ENCODE data around the gene RBM12.
A peak's percentile ranks its signal among the peaks of the same experiment; 100 is the strongest.

Gene RBM12

DNA sequence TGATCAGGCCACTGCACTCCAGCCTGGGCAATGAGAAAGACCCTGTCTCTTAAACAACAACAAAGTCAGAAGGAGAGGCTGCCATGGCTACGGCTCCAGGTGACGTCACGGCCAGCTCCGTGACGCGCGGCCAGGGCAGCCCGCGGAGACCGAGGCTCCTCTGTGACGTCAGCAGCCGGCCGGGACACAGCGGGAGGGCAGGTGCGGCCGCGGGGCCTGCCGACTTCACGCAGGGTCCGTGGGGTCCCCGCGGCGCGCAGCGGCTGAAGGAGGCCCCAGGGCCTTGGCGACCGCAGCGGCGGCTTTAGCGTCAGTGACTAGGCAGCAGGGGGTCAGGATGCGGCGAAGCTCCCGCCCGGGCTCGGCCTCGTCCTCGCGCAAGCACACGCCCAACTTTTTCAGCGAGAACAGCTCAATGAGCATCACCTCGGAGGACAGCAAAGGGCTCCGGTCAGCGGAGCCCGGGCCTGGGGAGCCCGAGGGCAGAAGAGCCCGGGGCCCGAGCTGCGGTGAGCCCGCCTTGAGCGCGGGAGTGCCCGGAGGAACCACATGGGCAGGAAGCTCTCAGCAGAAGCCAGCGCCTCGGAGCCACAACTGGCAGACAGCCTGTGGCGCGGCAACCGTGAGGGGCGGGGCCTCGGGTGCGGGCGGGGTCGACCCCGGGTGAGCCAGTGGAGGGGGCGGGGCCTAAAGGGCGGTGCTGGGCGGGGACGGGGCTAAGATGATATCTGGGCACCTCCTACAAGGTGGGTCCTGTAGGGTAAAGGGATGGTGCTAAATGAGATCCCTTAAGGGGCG is 48.8 kb downstream of the RBM12 start, which contains the start of gene SPAG4 (continued):
- TF ChIP-seq ZBTB49 (tag by site-specific recombination; IDR thresholded peaks at IDR 0.05; ENCODE audit: low read depth): no peak
- no peak for TF ChIP-seq ZNF148 (tag by site-specific recombination; IDR thresholded peaks at IDR 0.05; ENCODE audit: borderline replicate concordance)
- TF ChIP-seq, protein P1, sequence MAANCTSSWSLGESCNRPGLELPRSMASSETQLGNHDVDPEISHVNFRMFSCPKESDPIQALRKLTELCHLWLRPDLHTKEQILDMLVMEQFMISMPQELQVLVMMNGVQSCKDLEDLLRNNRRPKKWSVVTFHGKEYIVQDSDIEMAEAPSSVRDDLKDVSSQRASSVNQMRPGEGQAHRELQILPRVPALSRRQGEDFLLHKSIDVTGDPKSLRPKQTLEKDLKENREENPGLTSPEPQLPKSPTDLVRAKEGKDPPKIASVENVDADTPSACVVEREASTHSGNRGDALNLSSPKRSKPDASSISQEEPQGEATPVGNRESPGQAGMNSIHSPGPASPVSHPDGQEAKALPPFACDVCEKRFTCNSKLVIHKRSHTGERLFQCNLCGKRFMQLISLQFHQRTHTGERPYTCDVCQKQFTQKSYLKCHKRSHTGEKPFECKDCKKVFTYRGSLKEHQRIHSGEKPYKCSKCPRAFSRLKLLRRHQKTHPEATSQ (tag by site-specific recombination; IDR thresholded peaks at IDR 0.05): peak; percentile 95
- no peak for TF ChIP-seq ZNF571 (tag by site-specific recombination; IDR thresholded peaks at IDR 0.05)
- peak; percentile 81 for TF ChIP-seq ZNF341 (tag by site-specific recombination; IDR thresholded peaks at IDR 0.05; ENCODE audit: low read depth)
- peak; percentile 69 for TF ChIP-seq KLF8 (tag by site-specific recombination; IDR thresholded peaks at IDR 0.05)
- TF ChIP-seq ZBTB48 (tag by site-specific recombination; IDR thresholded peaks at IDR 0.05): peak; percentile 52; the same call in 1 of the 2 replicates
- peak; percentile 95 for TF ChIP-seq ZBTB20 (tag by site-specific recombination; IDR thresholded peaks at IDR 0.05)
- no peak for TF ChIP-seq ZNF223 (tag by site-specific recombination; IDR thresholded peaks at IDR 0.05)
- TF ChIP-seq ZNF776 (tag by site-specific recombination; IDR thresholded peaks at IDR 0.05; ENCODE audit: borderline replicate concordance): no peak
- TF ChIP-seq ZNF404 (tag by site-specific recombination; IDR thresholded peaks at IDR 0.05): no peak
- TF ChIP-seq, protein P2, sequence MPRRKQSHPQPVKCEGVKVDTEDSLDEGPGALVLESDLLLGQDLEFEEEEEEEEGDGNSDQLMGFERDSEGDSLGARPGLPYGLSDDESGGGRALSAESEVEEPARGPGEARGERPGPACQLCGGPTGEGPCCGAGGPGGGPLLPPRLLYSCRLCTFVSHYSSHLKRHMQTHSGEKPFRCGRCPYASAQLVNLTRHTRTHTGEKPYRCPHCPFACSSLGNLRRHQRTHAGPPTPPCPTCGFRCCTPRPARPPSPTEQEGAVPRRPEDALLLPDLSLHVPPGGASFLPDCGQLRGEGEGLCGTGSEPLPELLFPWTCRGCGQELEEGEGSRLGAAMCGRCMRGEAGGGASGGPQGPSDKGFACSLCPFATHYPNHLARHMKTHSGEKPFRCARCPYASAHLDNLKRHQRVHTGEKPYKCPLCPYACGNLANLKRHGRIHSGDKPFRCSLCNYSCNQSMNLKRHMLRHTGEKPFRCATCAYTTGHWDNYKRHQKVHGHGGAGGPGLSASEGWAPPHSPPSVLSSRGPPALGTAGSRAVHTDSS (tag by site-specific recombination; IDR thresholded peaks at IDR 0.05): no peak; the same call in 1 of the 2 replicates
- no peak for TF ChIP-seq ZNF768 (tag by site-specific recombination; IDR thresholded peaks at IDR 0.05)
- TF ChIP-seq GLI4 (tag by site-specific recombination; IDR thresholded peaks at IDR 0.05): no peak
- TF ChIP-seq REST (tag by site-specific recombination; IDR thresholded peaks at IDR 0.05): 0 out of 2 replicates have a peak, but pooled peaks have one; percentile 13
- TF ChIP-seq, protein P3, sequence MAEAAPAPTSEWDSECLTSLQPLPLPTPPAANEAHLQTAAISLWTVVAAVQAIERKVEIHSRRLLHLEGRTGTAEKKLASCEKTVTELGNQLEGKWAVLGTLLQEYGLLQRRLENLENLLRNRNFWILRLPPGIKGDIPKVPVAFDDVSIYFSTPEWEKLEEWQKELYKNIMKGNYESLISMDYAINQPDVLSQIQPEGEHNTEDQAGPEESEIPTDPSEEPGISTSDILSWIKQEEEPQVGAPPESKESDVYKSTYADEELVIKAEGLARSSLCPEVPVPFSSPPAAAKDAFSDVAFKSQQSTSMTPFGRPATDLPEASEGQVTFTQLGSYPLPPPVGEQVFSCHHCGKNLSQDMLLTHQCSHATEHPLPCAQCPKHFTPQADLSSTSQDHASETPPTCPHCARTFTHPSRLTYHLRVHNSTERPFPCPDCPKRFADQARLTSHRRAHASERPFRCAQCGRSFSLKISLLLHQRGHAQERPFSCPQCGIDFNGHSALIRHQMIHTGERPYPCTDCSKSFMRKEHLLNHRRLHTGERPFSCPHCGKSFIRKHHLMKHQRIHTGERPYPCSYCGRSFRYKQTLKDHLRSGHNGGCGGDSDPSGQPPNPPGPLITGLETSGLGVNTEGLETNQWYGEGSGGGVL (tag by site-specific recombination; IDR thresholded peaks at IDR 0.05): no peak; the same call in 1 of the 2 replicates
- TF ChIP-seq BCL6B (tag by site-specific recombination; IDR thresholded peaks at IDR 0.05): no peak
- no peak for TF ChIP-seq ZNF354C (tag by site-specific recombination; IDR thresholded peaks at IDR 0.05; ENCODE audit: borderline replicate concordance, low read depth)
- no peak for TF ChIP-seq ZNF155 (tag by site-specific recombination; IDR thresholded peaks at IDR 0.05)
- TF ChIP-seq ZIC2 (tag by site-specific recombination; IDR thresholded peaks at IDR 0.05): peak; percentile 99

Measured in HEK293 (cell line).